ENCODE measurements around the gene TST.

GRCh38 chr22:37027556-37027955, 8.3 kb upstream of the TST start:
- TF ChIP-seq CTCF (conservative IDR thresholded peaks at IDR 0.05 in 1 of 2, IDR thresholded peaks at IDR 0.05 in 1 of 2; ENCODE audit: low read depth in 1 of 2, low read length in 2 of 2): no peak
- no peak for TF ChIP-seq EZH2 (IDR thresholded peaks at IDR 0.05; ENCODE audit: low read length, missing control alignments)

Measured in fibroblast of lung (primary cell).